GM21526 (cell line): ENCODE results near the gene BAIAP2.

Experiments
- ATAC-seq: cut with Tn5 transposase; IDR thresholded peaks from one replicate; pipeline ENCODE4 v1.9.1; 2021; ENCODE audit warnings: moderate library complexity; ENCODE audit not compliant: unreplicated experiment, low FRiP score

Gene BAIAP2

DNA sequence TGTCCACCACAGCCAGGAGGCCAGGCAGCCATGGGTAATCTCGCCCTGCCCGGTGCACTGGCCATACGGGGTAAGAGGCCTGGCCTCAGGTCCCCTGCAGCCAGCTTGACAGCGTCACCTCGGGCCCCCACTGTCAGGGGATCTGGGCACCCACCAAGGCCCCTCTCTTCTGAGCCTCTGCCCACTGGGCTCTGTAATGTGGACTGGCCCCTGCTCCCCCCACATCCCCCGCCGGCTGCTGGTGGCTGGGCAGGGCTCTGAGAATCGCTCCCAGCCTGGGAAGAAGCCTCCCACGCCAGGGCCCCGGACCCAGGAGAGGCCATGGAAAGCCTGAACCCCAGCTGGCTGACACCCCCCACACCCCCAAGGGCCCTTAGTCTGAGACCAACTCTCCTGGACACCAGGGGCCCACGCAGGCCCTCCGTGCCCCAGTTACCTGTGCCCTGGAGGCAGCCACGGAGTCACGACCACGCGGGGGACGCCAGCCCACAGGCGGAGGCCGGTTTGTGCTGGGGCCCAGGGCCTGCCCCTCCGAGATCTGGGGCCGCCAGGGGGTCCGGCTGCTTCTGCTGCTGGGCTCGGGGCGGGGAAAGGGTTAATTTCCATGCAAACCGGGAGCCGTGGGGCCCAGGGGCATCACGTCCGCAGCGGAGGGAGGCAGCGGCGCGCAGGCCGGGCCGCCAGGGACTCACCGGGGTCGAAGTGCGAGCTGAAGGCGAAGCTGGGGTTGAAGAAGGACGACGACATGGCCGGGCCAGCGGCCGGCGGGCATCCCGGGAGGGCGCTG is 130.5 kb downstream of the BAIAP2 start, which contains the start of gene PVALEF:
Gene PVALEF, plus strand, starts transcription at position 262 of the 787 bp plus-strand sequence. CDS start 15,720 bp downstream, outside the sequence.
- ATAC-seq, result no peak

GRCh38 chr17:81166033-81166492 is 131.1 kb downstream of the BAIAP2 start, which contains the start of gene AATK:
Gene AATK (minus strand): TSS chr17:81166221. CDS start chr17:81165992, 229 bp downstream.
- no peak for ATAC-seq
